OCI-LY1 (cell line): ENCODE measurements around the gene ANKRD40CL.

Source experiments
- EZH2 ChIP-seq: fragments of 200-600 bp; sonication (generic), shearing (Covaris generic); IDR thresholded peaks from 2 replicates; pipeline ENCODE4 v1.8.0; 2017; ENCODE audit warnings: borderline replicate concordance, mixed run types, mild to moderate bottlenecking, antibody characterized with exemption, low read length, moderate library complexity, mixed read lengths
- TF ChIP-seq, protein P1 (sequence below): fragments of 200-600 bp; sonication (generic), shearing (Covaris generic); IDR thresholded peaks from 2 replicates; pipeline ENCODE4 v1.5.1; 2017; ENCODE audit warnings: mild to moderate bottlenecking, antibody characterized with exemption, low read length, moderate library complexity, mixed read lengths

DNA sequence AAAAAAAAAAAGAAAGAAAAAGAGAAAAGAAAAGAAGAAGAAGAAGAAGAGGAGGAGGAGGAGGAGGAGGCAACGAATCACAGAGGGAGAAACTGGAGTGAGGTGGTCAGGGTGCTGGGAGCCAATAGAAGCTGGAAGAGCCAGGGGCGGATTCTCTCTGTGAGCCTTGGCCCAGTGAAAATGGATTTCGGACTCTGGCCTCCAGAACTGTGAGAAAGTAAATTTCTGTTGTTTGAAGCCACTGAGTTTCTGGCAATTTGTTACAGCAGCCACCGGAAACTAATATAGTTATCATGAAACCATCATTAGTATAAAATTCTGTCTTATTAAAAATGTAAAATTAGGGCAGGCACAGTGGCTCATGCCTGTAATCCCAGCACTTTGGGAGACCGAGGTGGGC is 40.4 kb upstream of the ANKRD40CL start:
- TF ChIP-seq, protein P1, sequence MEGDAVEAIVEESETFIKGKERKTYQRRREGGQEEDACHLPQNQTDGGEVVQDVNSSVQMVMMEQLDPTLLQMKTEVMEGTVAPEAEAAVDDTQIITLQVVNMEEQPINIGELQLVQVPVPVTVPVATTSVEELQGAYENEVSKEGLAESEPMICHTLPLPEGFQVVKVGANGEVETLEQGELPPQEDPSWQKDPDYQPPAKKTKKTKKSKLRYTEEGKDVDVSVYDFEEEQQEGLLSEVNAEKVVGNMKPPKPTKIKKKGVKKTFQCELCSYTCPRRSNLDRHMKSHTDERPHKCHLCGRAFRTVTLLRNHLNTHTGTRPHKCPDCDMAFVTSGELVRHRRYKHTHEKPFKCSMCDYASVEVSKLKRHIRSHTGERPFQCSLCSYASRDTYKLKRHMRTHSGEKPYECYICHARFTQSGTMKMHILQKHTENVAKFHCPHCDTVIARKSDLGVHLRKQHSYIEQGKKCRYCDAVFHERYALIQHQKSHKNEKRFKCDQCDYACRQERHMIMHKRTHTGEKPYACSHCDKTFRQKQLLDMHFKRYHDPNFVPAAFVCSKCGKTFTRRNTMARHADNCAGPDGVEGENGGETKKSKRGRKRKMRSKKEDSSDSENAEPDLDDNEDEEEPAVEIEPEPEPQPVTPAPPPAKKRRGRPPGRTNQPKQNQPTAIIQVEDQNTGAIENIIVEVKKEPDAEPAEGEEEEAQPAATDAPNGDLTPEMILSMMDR = no peak
- no peak for TF ChIP-seq EZH2
